WERI-Rb-1 (cell line): Measurements from ENCODE around the gene DNM3.

Experiments
- DNase-seq: peaks from one replicate; pipeline ENCODE4 v3.0.0-alpha.2; 2020
- H3K27ac ChIP-seq: fragments of 250-450 bp; sonication (Bioruptor Pico); 2 replicates; pipeline ENCODE4 v1.5.1; 2020; ENCODE audit warnings: mild to moderate bottlenecking, moderate library complexity
- H3K27me3 ChIP-seq: fragments of 250-450 bp; sonication (Bioruptor Pico); 2 replicates; pipeline ENCODE4 v1.5.1; 2021; ENCODE audit warnings: mild to moderate bottlenecking, low read depth, moderate library complexity; ENCODE audit not compliant: insufficient read depth, severe bottlenecking
- H3K36me3 ChIP-seq: fragments of 250-450 bp; sonication (Bioruptor Pico); 2 replicates; pipeline ENCODE4 v1.5.1; 2020; ENCODE audit warnings: mild to moderate bottlenecking, moderate library complexity
- H3K4me3 ChIP-seq: 2 replicates; pipeline ENCODE4 v1.5.1; 2011; ENCODE audit warnings: low read depth, mild to moderate bottlenecking, control low read depth, low read length
- H3K9me3 ChIP-seq: fragments of 250-450 bp; sonication (Bioruptor Pico); 2 replicates; pipeline ENCODE4 v1.5.1; 2021; ENCODE audit warnings: mild to moderate bottlenecking, moderate library complexity; ENCODE audit not compliant: severe bottlenecking
- CTCF ChIP-seq: IDR thresholded peaks from 2 replicates; pipeline ENCODE4 v1.5.1; 2011; ENCODE audit warnings: low read depth, mild to moderate bottlenecking, control low read depth, inconsistent platforms, low read length

DNM3 gene

GRCh38 chr1:172351754-172352161, 510.5 kb downstream of the DNM3 start:
- H3K27me3 ChIP-seq: no peaks in the 10 kb centered on the region
- H3K27ac ChIP-seq: no peak overlapping the region
- no peak for DNase-seq
- no peak overlapping the region for H3K4me3 ChIP-seq
- H3K36me3 ChIP-seq: no peaks in the 10 kb centered on the region
- H3K9me3 ChIP-seq: peaks cover 6% of the 10 kb centered on the region
- no peak for TF ChIP-seq CTCF

- no peak for TF ChIP-seq CTCF
- Histone ChIP-seq H3K36me3 (no peaks in the 10 kb centered on the region), H3K27me3 (no peaks in the 10 kb centered on the region), H3K4me3 (no peak overlapping the region), H3K9me3 (no peaks in the 10 kb centered on the region), H3K27ac (no peak overlapping the region)
- DNase-seq: no peak
These were observed 511.1 kb downstream of the DNM3 start for GRCh38 chr1:172352435-172352834.

GRCh38 chr1:172354291-172355274, 513.3 kb downstream of the DNM3 start:
- no peak overlapping the region for H3K4me3 ChIP-seq
- TF ChIP-seq CTCF: no peak
- no peak for DNase-seq
- H3K27ac ChIP-seq: no peak overlapping the region
- H3K36me3 ChIP-seq: no peaks in the 10 kb centered on the region
- H3K27me3 ChIP-seq: no peaks in the 10 kb centered on the region
- H3K9me3 ChIP-seq: no peaks in the 10 kb centered on the region

- H3K27ac ChIP-seq: no peak overlapping the region
- DNase-seq: no peak
- no peaks in the 10 kb centered on the region for H3K27me3 ChIP-seq
- H3K36me3 ChIP-seq: no peaks in the 10 kb centered on the region
- no peak for TF ChIP-seq CTCF
- H3K4me3 ChIP-seq: no peak overlapping the region
- no peaks in the 10 kb centered on the region for H3K9me3 ChIP-seq
These were observed 515.3 kb downstream of the DNM3 start for GRCh38 chr1:172356620-172357019.

GRCh38 chr1:172357753-172358385, 516.6 kb downstream of the DNM3 start:
- no peak overlapping the region for H3K4me3 ChIP-seq
- no peak overlapping the region for H3K27ac ChIP-seq
- no peaks in the 10 kb centered on the region for H3K9me3 ChIP-seq
- no peak for TF ChIP-seq CTCF
- H3K36me3 ChIP-seq: no peaks in the 10 kb centered on the region
- H3K27me3 ChIP-seq: no peaks in the 10 kb centered on the region
- no peak for DNase-seq
